ENCODE results near the gene IL16. TPM values are rescaled to one million over a fixed set of nuclear protein-coding genes. Genes with fewer than 3 reads are reported as not detected.
A peak's percentile ranks its signal among the peaks of the same experiment; 100 is the strongest.

Gene IL16
- total and polyA plus RNA-seq, 2 experiments from 2014 or later: 0.32 to 0.53 TPM

DNA sequence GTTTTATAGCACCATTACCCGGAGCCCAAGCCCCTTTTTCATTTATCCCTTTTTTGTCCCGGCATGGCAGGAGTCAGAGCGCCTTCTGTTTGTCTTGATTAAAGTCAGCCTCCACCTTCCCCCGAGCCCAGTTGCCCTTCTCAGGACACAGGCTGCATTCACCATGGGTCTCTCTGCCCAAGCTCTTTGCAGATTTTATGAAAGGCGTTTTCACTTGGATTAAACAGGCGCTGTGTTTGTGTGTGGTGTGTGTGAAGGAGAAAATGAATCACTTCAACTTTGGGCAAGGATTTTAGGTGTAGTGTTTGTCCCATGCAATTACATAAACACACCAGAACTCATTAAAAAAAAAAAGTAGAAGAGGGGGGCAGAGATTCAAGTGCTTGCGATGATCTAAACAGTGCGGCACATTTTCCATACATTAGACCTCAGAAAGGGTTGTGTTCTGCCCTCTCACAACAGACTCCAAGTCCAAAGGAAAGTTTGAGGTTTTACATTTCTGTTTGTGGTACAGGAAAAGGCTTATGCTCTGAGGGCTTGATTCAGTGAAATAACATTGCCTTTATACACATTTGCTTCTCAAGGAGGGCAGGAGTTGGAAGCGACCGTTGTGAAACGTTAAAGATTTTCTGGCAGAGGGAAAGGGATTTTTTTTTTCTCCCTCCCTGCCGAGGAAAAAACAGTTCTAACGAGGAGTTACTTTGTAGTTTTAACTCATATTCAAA, 14.5 kb upstream of the IL16 start:
- Histone ChIP-seq H3K27ac (peak overlapping the region; percentile 85), H4K20me1 (ENCODE audit: insufficient read depth) (no peaks in the 10 kb centered on the region), H3F3A (ENCODE audit: insufficient read depth) (peaks cover 24% of the 10 kb centered on the region), H3K79me2 (ENCODE audit: insufficient read depth) (no peaks in the 10 kb centered on the region), H3K4me3 (peak overlapping the region; percentile 51), H3K27me3 (replicated peaks; ENCODE audit: insufficient read depth) (no peaks in the 10 kb centered on the region), H3K9me2 (ENCODE audit: insufficient read depth) (no peaks in the 10 kb centered on the region), H3K4me2 (ENCODE audit: unreplicated experiment) (peak overlapping the region; percentile 66), H3K36me3 (ENCODE audit: low read depth) (no peaks in the 10 kb centered on the region), H3K9me3 (ENCODE audit: low read depth) (no peaks in the 10 kb centered on the region), H3K9ac (peak overlapping the region; percentile 72), H2AFZ (peak overlapping the region; percentile 65), H3K4me1 (ENCODE audit: insufficient read depth) (peaks cover 30% of the 10 kb centered on the region)
- DNase-seq: peak; percentile 64
- TF ChIP-seq EZH2phosphoT487 (IDR thresholded peaks at IDR 0.05; ENCODE audit: insufficient read depth, low read depth): no peak
- no peak for TF ChIP-seq EZH2 (IDR thresholded peaks at IDR 0.05; ENCODE audit: insufficient read depth, poor library complexity, severe bottlenecking)
- in situ Hi-C loops (cut with MboI): no loop called here
- 6 to 7% methylated on average over 13 of the region's 13 CpGs for WGBS, 2 experiments (ENCODE audit: low coverage in 1 of 2, low lambda C conversion rate in 2 of 2, missing lambda C conversion rate in 2 of 2)

GRCh38 chr15:81182756-81183438, 13.8 kb upstream of the IL16 start:
- Histone ChIP-seq H3K27ac (peak overlapping the region; percentile 85), H3K27me3 (replicated peaks; ENCODE audit: insufficient read depth) (no peaks in the 10 kb centered on the region), H3K4me1 (ENCODE audit: insufficient read depth) (peaks cover 30% of the 10 kb centered on the region), H3K9me2 (ENCODE audit: insufficient read depth) (no peaks in the 10 kb centered on the region), H4K20me1 (ENCODE audit: insufficient read depth) (no peaks in the 10 kb centered on the region), H2AFZ (peak overlapping the region; percentile 65), H3F3A (ENCODE audit: insufficient read depth) (peaks cover 24% of the 10 kb centered on the region), H3K4me3 (peak overlapping the region; percentile 51), H3K9ac (peak overlapping the region; percentile 72), H3K9me3 (ENCODE audit: low read depth) (no peaks in the 10 kb centered on the region), H3K79me2 (ENCODE audit: insufficient read depth) (no peaks in the 10 kb centered on the region), H3K36me3 (ENCODE audit: low read depth) (no peaks in the 10 kb centered on the region), H3K4me2 (ENCODE audit: unreplicated experiment) (peak overlapping the region; percentile 66)
- DNase-seq: peak; percentile 50
- TF ChIP-seq EZH2phosphoT487 (IDR thresholded peaks at IDR 0.05; ENCODE audit: insufficient read depth, low read depth) (no peak), EZH2 (IDR thresholded peaks at IDR 0.05; ENCODE audit: insufficient read depth, poor library complexity, severe bottlenecking) (no peak)
- in situ Hi-C loops (cut with MboI): no loop called here
- WGBS, 2 experiments (ENCODE audit: low coverage in 1 of 2, low lambda C conversion rate in 2 of 2, missing lambda C conversion rate in 2 of 2): 5 to 6% methylated on average over 13 of the region's 13 CpGs

DNA sequence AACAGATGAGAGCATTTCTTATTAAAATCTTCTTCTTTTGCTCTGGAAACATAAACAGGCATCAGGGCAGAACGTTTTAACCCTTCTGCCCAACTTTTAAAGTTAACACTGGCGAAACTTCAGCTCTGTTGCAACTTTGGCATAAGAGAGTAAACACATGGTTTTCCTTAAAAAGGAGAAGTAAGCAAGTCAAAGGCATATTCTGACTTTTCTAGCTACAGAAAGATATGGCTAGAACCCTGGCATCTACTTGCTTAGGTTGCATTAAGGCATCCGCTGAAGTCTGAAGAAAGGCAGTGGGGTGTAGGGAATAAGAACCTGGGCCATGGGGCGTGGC, 13.3 kb upstream of the IL16 start:
- Histone ChIP-seq H3K4me2 (ENCODE audit: unreplicated experiment) (peak overlapping the region; percentile 66), H3F3A (ENCODE audit: insufficient read depth) (peaks cover 24% of the 10 kb centered on the region), H3K9me2 (ENCODE audit: insufficient read depth) (no peaks in the 10 kb centered on the region), H3K36me3 (ENCODE audit: low read depth) (no peaks in the 10 kb centered on the region), H3K9ac (peak overlapping the region; percentile 72), H3K27me3 (replicated peaks; ENCODE audit: insufficient read depth) (no peaks in the 10 kb centered on the region), H3K4me3 (peak overlapping the region; percentile 51; the same call in 1 of the 2 replicates), H2AFZ (peak overlapping the region; percentile 65), H3K79me2 (ENCODE audit: insufficient read depth) (no peaks in the 10 kb centered on the region), H3K9me3 (ENCODE audit: low read depth) (no peaks in the 10 kb centered on the region), H4K20me1 (ENCODE audit: insufficient read depth) (no peaks in the 10 kb centered on the region), H3K27ac (peak overlapping the region; percentile 85), H3K4me1 (ENCODE audit: insufficient read depth) (peaks cover 30% of the 10 kb centered on the region)
- WGBS, 2 experiments (ENCODE audit: low coverage in 1 of 2, low lambda C conversion rate in 2 of 2, missing lambda C conversion rate in 2 of 2): 20 to 28% methylated on average over 4 of the region's 4 CpGs
- no peak for DNase-seq
- TF ChIP-seq EZH2 (IDR thresholded peaks at IDR 0.05; ENCODE audit: insufficient read depth, poor library complexity, severe bottlenecking) (no peak), EZH2phosphoT487 (IDR thresholded peaks at IDR 0.05; ENCODE audit: insufficient read depth, low read depth) (no peak)
- in situ Hi-C loops (cut with MboI): no loop called here

DNA sequence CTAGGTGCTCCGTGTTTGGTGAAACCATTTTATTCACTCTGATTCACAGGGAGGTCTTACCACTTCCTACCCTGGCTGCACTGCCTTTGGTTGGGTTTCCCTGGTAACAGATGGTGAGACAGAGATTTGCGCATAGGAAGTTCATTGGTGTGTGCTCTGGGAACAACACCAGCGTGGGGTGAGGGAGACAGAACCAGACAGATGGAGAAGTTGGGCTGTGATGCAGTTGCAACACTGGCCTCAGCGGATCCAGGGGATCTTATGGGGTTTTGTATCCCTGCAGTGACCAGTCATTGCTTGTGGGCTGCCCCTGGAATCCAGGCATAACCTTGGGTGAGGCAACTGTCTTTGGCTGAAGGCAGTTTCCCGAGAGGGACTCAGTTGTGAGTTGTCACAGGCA, 12.5 kb upstream of the IL16 start:
- Histone ChIP-seq H3K4me1 (ENCODE audit: insufficient read depth) (peaks cover 33% of the 10 kb centered on the region), H3K4me3 (no peak overlapping the region), H3K9me3 (ENCODE audit: low read depth) (no peaks in the 10 kb centered on the region), H2AFZ (no peak overlapping the region), H3K9ac (peak overlapping the region; percentile 72), H3K9me2 (ENCODE audit: insufficient read depth) (no peaks in the 10 kb centered on the region), H3K79me2 (ENCODE audit: insufficient read depth) (no peaks in the 10 kb centered on the region), H3K36me3 (ENCODE audit: low read depth) (no peaks in the 10 kb centered on the region), H3K27me3 (replicated peaks; ENCODE audit: insufficient read depth) (no peaks in the 10 kb centered on the region), H4K20me1 (ENCODE audit: insufficient read depth) (no peaks in the 10 kb centered on the region), H3K4me2 (ENCODE audit: unreplicated experiment) (peak overlapping the region; percentile 66), H3F3A (ENCODE audit: insufficient read depth) (peaks cover 24% of the 10 kb centered on the region), H3K27ac (peak overlapping the region; percentile 85)
- DNase-seq: peak; percentile 95
- 1 to 4% methylated on average over 5 of the region's 5 CpGs for WGBS, 2 experiments (ENCODE audit: low coverage in 1 of 2, low lambda C conversion rate in 2 of 2, missing lambda C conversion rate in 2 of 2)
- TF ChIP-seq EZH2phosphoT487 (IDR thresholded peaks at IDR 0.05; ENCODE audit: insufficient read depth, low read depth): no peak
- no peak for TF ChIP-seq EZH2 (IDR thresholded peaks at IDR 0.05; ENCODE audit: insufficient read depth, poor library complexity, severe bottlenecking)
- in situ Hi-C loops (cut with MboI): no loop called here
